OCI-LY7 (cell line): ENCODE results near the gene ZNF516. TPM values are rescaled to one million over a fixed set of nuclear protein-coding genes. Genes with fewer than 3 reads are reported as not detected.

Experiments
- BruUV-seq: library from RNA; stranded (reverse); fragments of 400-500 nt; replicated peaks from 2 replicates; lab custom pipeline; 2021; lab: Mats Ljungman, UMichigan
- CTCF ChIA-PET: fragments of 300-600 bp; sonication (Branson Sonifier 250); formaldehyde crosslinking; loops from one replicate; lab custom pipeline; 2022; ENCODE audit warnings: antibody characterized with exemption; ENCODE audit not compliant: unreplicated experiment; lab: Charles Lee
- POLR2A ChIA-PET: fragments of 300-600 bp; sonication (Branson Sonifier 250); formaldehyde crosslinking; loops from one replicate; lab custom pipeline; 2022; ENCODE audit warnings: antibody characterized with exemption; lab: Charles Lee
- DNase-seq: peaks from one replicate; pipeline ENCODE4 v3.0.0-alpha.2; 2015; ENCODE audit warnings: low spot score
- H2AFZ ChIP-seq: fragments of 200-600 bp; sonication (generic), shearing (Covaris generic); 2 replicates; pipeline ENCODE4 v1.6.1; 2014; ENCODE audit warnings: mild to moderate bottlenecking, antibody characterized with exemption, low read length, moderate library complexity
- H3K27ac ChIP-seq: fragments of 200-600 bp; sonication (generic); 2 replicates; pipeline ENCODE4 v1.5.1; 2014; ENCODE audit warnings: mixed run types, low read depth, mild to moderate bottlenecking, moderate library complexity, low read length, inconsistent platforms; ENCODE audit not compliant: poor library complexity, severe bottlenecking
- H3K36me3 ChIP-seq: fragments of 200-600 bp; sonication (generic); 2 replicates; pipeline ENCODE4 v1.6.1; 2014; ENCODE audit warnings: mild to moderate bottlenecking, antibody characterized with exemption, low read length, moderate library complexity, mixed read lengths; ENCODE audit not compliant: insufficient read depth
- H3K4me1 ChIP-seq: fragments of 200-600 bp; sonication (generic); 2 replicates; pipeline ENCODE4 v1.5.1; 2014; ENCODE audit warnings: mild to moderate bottlenecking, low read length; ENCODE audit not compliant: insufficient read depth, poor library complexity, severe bottlenecking
- H3K4me2 ChIP-seq: fragments of 200-600 bp; sonication (generic); 2 replicates; pipeline ENCODE4 v1.6.1; 2014; ENCODE audit warnings: mild to moderate bottlenecking, low read length
- H3K4me3 ChIP-seq: fragments of 200-600 bp; sonication (generic); 2 replicates; pipeline ENCODE4 v1.5.1; 2014; ENCODE audit warnings: mild to moderate bottlenecking, low read depth, low read length; ENCODE audit not compliant: poor library complexity, severe bottlenecking
- H3K79me2 ChIP-seq: fragments of 200-600 bp; sonication (generic); 2 replicates; pipeline ENCODE4 v1.6.1; 2016; ENCODE audit warnings: low read depth, mild to moderate bottlenecking, low read length, moderate library complexity, mixed read lengths; ENCODE audit not compliant: insufficient read depth
- H3K9me2 ChIP-seq: fragments of 200-600 bp; sonication (generic); 2 replicates; pipeline ENCODE4 v1.6.1; 2016; ENCODE audit warnings: mild to moderate bottlenecking, low read length, mixed read lengths; ENCODE audit not compliant: insufficient read depth
- H3K9me3 ChIP-seq: fragments of 200-600 bp; sonication (generic); 2 replicates; pipeline ENCODE4 v1.6.1; 2014; ENCODE audit warnings: mild to moderate bottlenecking, mixed run types, low read length, mixed read lengths
- H4K20me1 ChIP-seq: fragments of 200-600 bp; sonication (generic); 2 replicates; pipeline ENCODE4 v1.6.1; 2014; ENCODE audit warnings: mild to moderate bottlenecking, antibody characterized with exemption, low read length, moderate library complexity, mixed read lengths; ENCODE audit not compliant: insufficient read depth
- EZH2phosphoT487 ChIP-seq: fragments of 200-600 bp; sonication (generic); IDR thresholded peaks from 2 replicates; pipeline ENCODE4 v1.6.1; 2018; ENCODE audit warnings: low read depth, borderline replicate concordance, mild to moderate bottlenecking, mixed run types, antibody characterized with exemption, low read length, moderate library complexity, mixed read lengths
- intact Hi-C: fragments of 100-400 bp; cut with micrococcal nuclease; formaldehyde crosslinking; loops from one replicate; pipeline ENCODE4 v1.10.0; 2022; ENCODE audit not compliant: unreplicated experiment
- total RNA-seq, 2 experiments: library from RNA; depleted of rRNA in 1 of 2; stranded (reverse); fragments of >200 nt in 1 of 2; shearing (Covaris generic) in 1 of 2; gene quantifications; 2 replicates each; pipeline ENCODE4 v1.2.3, GENCODE V29; 2014 to 2022
- TF ChIP-seq, protein P1 (sequence below): fragments of 200-600 bp; sonication (generic); conservative IDR thresholded peaks from 2 replicates; pipeline ENCODE4 v1.5.1; 2014; ENCODE audit warnings: mild to moderate bottlenecking, antibody characterized with exemption, low read length, moderate library complexity, mixed read lengths

The ZNF516 gene
- total RNA-seq, 2 experiments from 2014 or later, result 16.2 to 32.3 TPM

DNA sequence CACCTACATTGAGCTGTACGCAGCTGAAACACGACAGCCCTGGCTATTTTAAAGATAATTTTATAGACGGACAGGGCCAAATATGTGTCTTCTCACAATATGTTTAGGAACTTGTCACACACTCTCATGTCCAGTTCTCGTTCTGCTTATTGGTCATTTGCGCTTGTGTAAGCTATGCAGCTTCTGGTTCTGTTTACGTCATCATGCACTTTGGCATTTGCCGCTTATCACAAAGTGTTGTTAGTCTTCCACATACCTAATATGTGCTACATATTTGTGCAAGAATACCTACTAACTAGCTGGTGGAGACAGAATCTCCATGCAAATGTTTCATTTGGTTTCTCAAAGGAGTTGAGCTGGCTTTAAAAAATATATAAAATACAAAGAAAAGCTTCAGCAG, 7.5 kb upstream of the ZNF516 start:
- Histone ChIP-seq H3K36me3 (no peaks in the 10 kb centered on the region), H3K4me1 (peaks cover 32% of the 10 kb centered on the region), H3K9me3 (no peaks in the 10 kb centered on the region), H3K4me2 (no peak overlapping the region), H2AFZ (no peak overlapping the region), H3K79me2 (no peaks in the 10 kb centered on the region; the same call in 1 of the 2 replicates), H3K4me3 (no peak overlapping the region), H4K20me1 (no peaks in the 10 kb centered on the region), H3K27ac (no peak overlapping the region), H3K9me2 (no peaks in the 10 kb centered on the region)
- no peak for TF ChIP-seq EZH2phosphoT487
- TF ChIP-seq, protein P1, sequence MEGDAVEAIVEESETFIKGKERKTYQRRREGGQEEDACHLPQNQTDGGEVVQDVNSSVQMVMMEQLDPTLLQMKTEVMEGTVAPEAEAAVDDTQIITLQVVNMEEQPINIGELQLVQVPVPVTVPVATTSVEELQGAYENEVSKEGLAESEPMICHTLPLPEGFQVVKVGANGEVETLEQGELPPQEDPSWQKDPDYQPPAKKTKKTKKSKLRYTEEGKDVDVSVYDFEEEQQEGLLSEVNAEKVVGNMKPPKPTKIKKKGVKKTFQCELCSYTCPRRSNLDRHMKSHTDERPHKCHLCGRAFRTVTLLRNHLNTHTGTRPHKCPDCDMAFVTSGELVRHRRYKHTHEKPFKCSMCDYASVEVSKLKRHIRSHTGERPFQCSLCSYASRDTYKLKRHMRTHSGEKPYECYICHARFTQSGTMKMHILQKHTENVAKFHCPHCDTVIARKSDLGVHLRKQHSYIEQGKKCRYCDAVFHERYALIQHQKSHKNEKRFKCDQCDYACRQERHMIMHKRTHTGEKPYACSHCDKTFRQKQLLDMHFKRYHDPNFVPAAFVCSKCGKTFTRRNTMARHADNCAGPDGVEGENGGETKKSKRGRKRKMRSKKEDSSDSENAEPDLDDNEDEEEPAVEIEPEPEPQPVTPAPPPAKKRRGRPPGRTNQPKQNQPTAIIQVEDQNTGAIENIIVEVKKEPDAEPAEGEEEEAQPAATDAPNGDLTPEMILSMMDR, result no peak
- DNase-seq, result no peak
- POLR2A ChIA-PET, result no interaction called here
- no TSS peak for BruUV-seq
- intact Hi-C loops, result no loop called here
- CTCF ChIA-PET, result no interaction called here

DNA sequence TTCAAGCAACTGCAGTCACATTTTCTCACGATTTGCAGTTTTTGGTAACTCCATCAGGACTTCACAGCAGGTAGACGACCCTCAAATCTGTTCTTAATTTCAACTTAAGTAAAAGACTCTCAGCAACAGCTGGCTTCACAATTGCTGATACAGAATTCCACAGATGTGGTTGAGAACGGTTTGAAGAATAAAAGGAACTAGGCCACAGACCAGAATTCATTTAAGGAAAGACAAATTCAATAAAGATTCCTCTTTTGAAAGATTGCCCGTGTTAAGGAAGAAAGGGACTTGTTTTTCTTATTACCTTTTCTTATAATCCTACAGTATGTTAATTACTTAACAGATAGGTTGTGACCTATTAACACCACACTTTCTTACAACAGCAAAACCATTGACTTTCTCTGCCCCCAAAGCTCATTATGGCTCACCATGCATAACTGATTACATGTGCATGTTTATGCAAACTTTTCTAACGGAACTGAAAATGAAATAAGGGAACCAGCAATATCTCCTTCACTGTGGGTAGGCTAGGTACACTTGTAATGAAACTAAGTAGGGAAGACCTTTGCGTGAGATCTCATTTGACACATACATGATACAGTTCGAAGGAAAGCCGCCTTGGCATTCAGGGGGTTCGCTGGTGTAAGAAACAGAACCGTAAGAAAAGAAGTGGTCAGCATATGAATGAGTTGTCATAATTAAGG, 4.7 kb upstream of the ZNF516 start:
- Histone ChIP-seq H3K9me2 (no peaks in the 10 kb centered on the region), H3K36me3 (no peaks in the 10 kb centered on the region), H3K9me3 (no peaks in the 10 kb centered on the region), H3K4me3 (peak overlapping the region; percentile 55), H2AFZ (peak overlapping the region; percentile 68; the same call in 1 of the 2 replicates), H3K27ac (peak overlapping the region; percentile 98), H4K20me1 (no peaks in the 10 kb centered on the region), H3K79me2 (peaks cover 6% of the 10 kb centered on the region; the same call in 1 of the 2 replicates), H3K4me2 (peak overlapping the region; percentile 88), H3K4me1 (peaks cover 43% of the 10 kb centered on the region)
- POLR2A ChIA-PET, result no interaction called here
- no TSS peak for BruUV-seq
- CTCF ChIA-PET, result no interaction called here
- TF ChIP-seq, protein P1, result no peak
- no peak for TF ChIP-seq EZH2phosphoT487
- intact Hi-C loops, result loop anchor here (10.0 kb wide), 3 partner anchors 465 to 1285 kb away; partner anchors contain the start of gene TSHZ1
- DNase-seq, result peak; percentile 84

DNA sequence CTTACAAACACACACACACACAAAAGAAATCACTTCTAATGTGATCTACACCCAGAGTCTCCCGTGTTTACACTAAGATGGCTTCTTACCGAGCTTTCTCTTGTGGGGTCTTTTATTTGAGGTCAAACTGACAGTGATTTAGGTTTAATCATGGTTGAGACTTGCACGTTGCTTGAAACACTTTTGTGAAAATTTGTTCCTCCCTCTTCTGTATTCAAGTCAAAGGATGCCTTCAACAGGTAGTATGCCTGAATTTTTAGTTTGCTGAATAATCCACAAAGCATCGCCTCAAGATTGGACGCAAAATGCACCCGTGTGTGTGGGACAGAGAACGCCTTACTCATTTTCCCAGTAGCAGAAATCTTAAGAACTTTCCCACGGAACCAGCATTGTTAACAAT, 4.0 kb upstream of the ZNF516 start:
- no TSS peak for BruUV-seq
- Histone ChIP-seq H2AFZ (peak overlapping the region; percentile 68; the same call in 1 of the 2 replicates), H3K4me1 (peaks cover 43% of the 10 kb centered on the region), H3K36me3 (no peaks in the 10 kb centered on the region), H3K27ac (peak overlapping the region; percentile 98), H3K79me2 (peaks cover 12% of the 10 kb centered on the region; the same call in 1 of the 2 replicates), H3K4me2 (peak overlapping the region; percentile 88), H3K4me3 (peak overlapping the region; percentile 55), H3K9me3 (no peaks in the 10 kb centered on the region), H3K9me2 (no peaks in the 10 kb centered on the region), H4K20me1 (no peaks in the 10 kb centered on the region)
- CTCF ChIA-PET, result no interaction called here
- no peak for DNase-seq
- intact Hi-C loops, result loop anchor here (10.0 kb wide), 3 partner anchors 466 to 1284 kb away; partner anchors contain the start of gene TSHZ1
- TF ChIP-seq EZH2phosphoT487, result no peak
- TF ChIP-seq, protein P1, result no peak
- POLR2A ChIA-PET, result no interaction called here
